ENCODE results near the gene PRKN. TPM values are rescaled to one million over a fixed set of nuclear protein-coding genes. Genes with fewer than 3 reads are reported as not detected.

PRKN gene
- total and polyA plus RNA-seq, 9 of the 15 experiments (the other 6 are each of a cell fraction or from before 2014, with no cell fraction given) = 0.03 to 0.96 (median 0.15) TPM; not detected in 2

GRCh38 chr6:161373905-161374451, 1353.6 kb downstream of the PRKN start (continued):
- TF ChIP-seq CHAMP1 (IDR thresholded peaks at IDR 0.05) (no peak), HIVEP1 (CRISPR knock-in tag; IDR thresholded peaks at IDR 0.05) (no peak), ZNF311 (CRISPR knock-in tag; IDR thresholded peaks at IDR 0.05) (no peak), ZBTB40 (IDR thresholded peaks at IDR 0.05) (no peak), ZBTB40 (CRISPR knock-in tag; IDR thresholded peaks at IDR 0.05) (no peak), ZBTB33 (CRISPR knock-in tag; IDR thresholded peaks at IDR 0.05) (no peak), ZNF280A (IDR thresholded peaks at IDR 0.05; ENCODE audit: low read depth, partially characterized antibody) (peak; percentile 33)
